Brain microvascular endothelial cell (primary cell): ENCODE measurements around the gene SH3RF3.

Experiments used
- DNase-seq: peaks from one replicate; pipeline ENCODE4 v3.0.0-alpha.2; 2020
- H3K27ac ChIP-seq: fragments of 250-450 bp; sonication (Bioruptor Pico); 2 replicates; pipeline ENCODE4 v1.5.1; 2020; ENCODE audit warnings: mild to moderate bottlenecking, moderate library complexity
- H3K27me3 ChIP-seq: fragments of 250-450 bp; sonication (Bioruptor Pico); replicated peaks from 2 replicates; pipeline ENCODE4 v1.5.1; 2020; ENCODE audit warnings: mild to moderate bottlenecking
- H3K36me3 ChIP-seq: fragments of 250-450 bp; sonication (Bioruptor Pico); replicated peaks from 2 replicates; pipeline ENCODE4 v1.5.1; 2020; ENCODE audit warnings: mild to moderate bottlenecking
- H3K4me3 ChIP-seq: 2 replicates; pipeline ENCODE4 v1.5.1; 2011; ENCODE audit warnings: low read depth, mild to moderate bottlenecking, control low read depth, low read length, moderate library complexity
- in situ Hi-C: cut with HindIII; loops from 2 replicates; pipeline ENCODE4 v1.10.0; 2017; ENCODE audit warnings: low sequenced_read_pairs, low pct_ligation_motif_present
- TF ChIP-seq, protein P1 (sequence below): IDR thresholded peaks from 2 replicates; pipeline ENCODE4 v1.5.1; 2011; ENCODE audit warnings: low read depth, mild to moderate bottlenecking, moderate library complexity, low read length, control low read depth, inconsistent platforms; ENCODE audit errors: missing control alignments

SH3RF3 gene

DNA sequence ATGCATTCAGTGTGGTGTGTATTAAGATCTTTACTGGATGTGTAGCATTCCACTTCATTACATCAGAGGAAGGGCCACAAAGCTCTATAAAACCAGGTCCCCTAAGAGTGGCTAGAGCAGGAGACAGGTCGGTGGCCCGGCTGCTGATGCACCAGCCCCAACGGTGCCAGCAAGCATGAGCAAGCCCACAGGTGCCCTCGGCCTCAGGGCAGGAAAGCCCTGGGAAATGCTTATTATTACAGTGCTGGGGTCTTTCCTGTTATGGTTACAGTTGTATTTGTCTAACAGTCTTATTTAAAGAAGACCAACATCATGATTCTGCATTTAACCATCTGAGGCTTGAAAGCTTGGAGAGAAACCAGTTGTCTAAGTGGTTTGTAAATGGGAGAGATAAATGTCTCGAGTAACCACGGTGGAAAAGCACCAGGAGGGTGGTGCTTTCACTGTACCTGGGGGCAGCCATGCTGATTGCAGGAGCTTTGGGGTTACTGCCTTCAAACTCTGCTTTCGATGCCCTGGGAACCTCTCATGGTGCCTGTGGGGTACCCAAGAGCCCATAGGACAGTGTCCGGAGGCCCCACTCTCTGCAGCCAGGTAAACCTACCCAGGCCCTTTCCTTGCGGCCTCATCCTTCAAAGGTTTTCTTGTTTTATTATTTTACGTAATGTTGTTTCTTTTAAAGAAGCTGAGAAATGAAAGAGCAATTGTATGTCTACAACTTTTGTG, 133.1 kb downstream of the SH3RF3 start:
- H3K36me3 ChIP-seq: no peaks in the 10 kb centered on the region
- DNase-seq: no peak
- H3K27ac ChIP-seq: no peak overlapping the region
- H3K4me3 ChIP-seq: no peak overlapping the region
- TF ChIP-seq, protein P1, sequence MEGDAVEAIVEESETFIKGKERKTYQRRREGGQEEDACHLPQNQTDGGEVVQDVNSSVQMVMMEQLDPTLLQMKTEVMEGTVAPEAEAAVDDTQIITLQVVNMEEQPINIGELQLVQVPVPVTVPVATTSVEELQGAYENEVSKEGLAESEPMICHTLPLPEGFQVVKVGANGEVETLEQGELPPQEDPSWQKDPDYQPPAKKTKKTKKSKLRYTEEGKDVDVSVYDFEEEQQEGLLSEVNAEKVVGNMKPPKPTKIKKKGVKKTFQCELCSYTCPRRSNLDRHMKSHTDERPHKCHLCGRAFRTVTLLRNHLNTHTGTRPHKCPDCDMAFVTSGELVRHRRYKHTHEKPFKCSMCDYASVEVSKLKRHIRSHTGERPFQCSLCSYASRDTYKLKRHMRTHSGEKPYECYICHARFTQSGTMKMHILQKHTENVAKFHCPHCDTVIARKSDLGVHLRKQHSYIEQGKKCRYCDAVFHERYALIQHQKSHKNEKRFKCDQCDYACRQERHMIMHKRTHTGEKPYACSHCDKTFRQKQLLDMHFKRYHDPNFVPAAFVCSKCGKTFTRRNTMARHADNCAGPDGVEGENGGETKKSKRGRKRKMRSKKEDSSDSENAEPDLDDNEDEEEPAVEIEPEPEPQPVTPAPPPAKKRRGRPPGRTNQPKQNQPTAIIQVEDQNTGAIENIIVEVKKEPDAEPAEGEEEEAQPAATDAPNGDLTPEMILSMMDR: no peak
- H3K27me3 ChIP-seq: peaks cover 5% of the 10 kb centered on the region
- in situ Hi-C loops: no loop called here

DNA sequence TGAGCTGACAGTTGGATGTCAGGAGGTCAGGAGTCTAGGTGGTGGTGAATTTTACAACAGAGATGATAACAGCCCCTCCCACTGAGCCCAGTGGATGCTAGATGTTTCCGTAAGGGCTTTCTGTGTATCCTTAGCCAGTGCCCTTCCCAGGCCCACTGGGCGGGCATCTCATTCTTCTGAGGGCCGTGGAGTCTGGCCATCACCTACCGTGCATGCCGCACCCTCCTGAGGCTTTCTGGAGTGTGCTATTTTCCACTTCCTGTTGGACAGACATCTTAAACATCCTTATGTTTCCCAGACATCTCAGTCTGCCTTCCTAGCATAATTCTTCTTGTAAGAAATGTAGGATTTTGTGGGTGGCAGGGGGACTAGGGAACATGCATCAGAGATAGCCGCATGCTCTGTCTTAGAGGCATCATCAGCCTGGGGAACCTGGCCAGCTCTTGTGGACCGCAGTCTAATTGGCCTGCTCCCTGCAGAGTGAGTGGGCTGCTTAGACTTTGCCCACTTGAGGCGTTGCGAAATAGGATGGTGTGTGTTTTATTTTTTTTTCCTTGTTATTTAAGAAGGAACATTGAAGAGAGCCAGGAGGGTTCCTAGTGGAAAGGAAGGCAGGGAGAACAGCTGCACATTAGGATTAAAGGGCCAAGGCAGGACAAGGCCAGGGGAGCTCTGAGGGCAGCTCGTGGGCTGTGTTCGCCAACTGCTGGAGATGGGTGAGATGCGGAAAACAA, 135.8 kb downstream of the SH3RF3 start:
- Histone ChIP-seq H3K36me3 (no peaks in the 10 kb centered on the region), H3K4me3 (no peak overlapping the region), H3K27me3 (no peaks in the 10 kb centered on the region), H3K27ac (no peak overlapping the region)
- TF ChIP-seq, protein P1: no peak
- DNase-seq: peak; percentile 11
- in situ Hi-C loops: no loop called here

DNA sequence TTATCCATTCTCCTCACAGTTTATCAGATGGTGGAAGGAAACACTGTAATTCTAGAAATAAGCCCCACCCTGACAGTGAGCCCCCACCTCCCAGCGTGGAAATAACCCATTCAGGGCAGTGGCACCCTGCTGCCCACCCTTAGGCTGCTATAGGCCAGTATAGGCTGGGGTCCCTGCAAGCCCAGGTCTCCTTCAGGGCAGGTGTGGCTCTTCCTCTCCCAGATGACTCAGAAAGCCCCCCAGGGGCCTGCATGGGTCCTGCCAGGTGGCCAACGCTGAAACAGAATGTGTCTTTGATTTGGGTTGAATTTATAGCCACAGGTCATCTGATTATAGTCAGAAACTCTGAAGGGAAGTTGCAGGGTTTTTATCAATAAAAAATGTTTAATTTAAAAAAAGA, 136.4 kb downstream of the SH3RF3 start:
- Histone ChIP-seq H3K4me3 (no peak overlapping the region), H3K36me3 (no peaks in the 10 kb centered on the region), H3K27ac (no peak overlapping the region), H3K27me3 (no peaks in the 10 kb centered on the region)
- in situ Hi-C loops: no loop called here
- TF ChIP-seq, protein P1: no peak
- DNase-seq: no peak

DNA sequence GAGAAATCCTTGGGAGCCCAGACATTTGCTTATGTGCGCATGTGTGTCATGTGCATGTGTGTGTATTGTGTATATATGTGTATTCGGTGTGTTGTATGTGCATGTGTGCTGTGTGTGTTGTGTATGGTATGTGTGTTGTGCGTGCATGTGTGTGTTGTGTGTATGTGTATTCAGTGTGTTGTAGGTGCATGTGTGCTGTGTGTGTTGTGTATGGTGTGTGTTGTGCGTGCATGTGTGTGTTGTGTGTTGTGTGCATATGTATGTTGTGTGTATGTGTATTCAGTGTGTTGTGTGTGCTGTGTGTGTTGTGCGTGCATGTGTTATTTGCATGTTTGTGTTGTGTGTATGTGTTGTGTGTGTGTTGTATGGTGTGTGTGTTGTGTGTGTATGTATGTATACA, 136.9 kb downstream of the SH3RF3 start:
- TF ChIP-seq, protein P1: no peak

DNA sequence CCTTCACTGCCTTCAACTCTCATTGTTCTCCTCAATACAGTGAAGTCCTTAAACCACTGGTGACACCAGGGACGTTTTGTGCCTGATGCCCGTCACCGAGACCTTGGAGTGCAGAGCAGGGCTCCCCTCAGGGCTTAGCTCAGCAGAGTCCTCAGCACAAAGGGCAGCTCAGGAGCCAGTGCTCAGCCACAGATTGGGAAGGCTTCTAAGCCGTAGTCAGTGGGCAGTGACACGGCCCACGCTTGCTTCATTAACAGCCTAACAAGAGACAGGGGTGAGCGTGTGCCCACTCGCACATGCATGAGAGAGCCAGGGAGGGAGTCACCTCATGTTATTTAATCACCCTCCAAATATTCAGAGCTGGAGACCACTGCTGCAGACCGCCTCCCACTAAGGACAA, 137.5 kb downstream of the SH3RF3 start:
- Histone ChIP-seq H3K27me3 (no peaks in the 10 kb centered on the region), H3K4me3 (no peak overlapping the region), H3K36me3 (no peaks in the 10 kb centered on the region), H3K27ac (no peak overlapping the region)
- TF ChIP-seq, protein P1: no peak
- in situ Hi-C loops: no loop called here
- no peak for DNase-seq

More for the DNA sequence above, 136.9 kb downstream of the SH3RF3 start:
- no peak for DNase-seq
- Histone ChIP-seq H3K36me3 (no peaks in the 10 kb centered on the region), H3K4me3 (no peak overlapping the region), H3K27me3 (no peaks in the 10 kb centered on the region), H3K27ac (no peak overlapping the region)
- in situ Hi-C loops: no loop called here
